DMS 273 (cell line): ENCODE data around the gene RAN.
"Not testable (repeated sequence)": the region's sequence is repeated elsewhere in the genome, so short reads cannot be mapped to it uniquely, and the experiment has no call there.

Experiments
- DNase-seq: peaks from one replicate; lab custom pipeline; 2025; ENCODE audit not compliant: unreplicated experiment; lab: John Stamatoyannopoulos, UW

The RAN gene

DNA sequence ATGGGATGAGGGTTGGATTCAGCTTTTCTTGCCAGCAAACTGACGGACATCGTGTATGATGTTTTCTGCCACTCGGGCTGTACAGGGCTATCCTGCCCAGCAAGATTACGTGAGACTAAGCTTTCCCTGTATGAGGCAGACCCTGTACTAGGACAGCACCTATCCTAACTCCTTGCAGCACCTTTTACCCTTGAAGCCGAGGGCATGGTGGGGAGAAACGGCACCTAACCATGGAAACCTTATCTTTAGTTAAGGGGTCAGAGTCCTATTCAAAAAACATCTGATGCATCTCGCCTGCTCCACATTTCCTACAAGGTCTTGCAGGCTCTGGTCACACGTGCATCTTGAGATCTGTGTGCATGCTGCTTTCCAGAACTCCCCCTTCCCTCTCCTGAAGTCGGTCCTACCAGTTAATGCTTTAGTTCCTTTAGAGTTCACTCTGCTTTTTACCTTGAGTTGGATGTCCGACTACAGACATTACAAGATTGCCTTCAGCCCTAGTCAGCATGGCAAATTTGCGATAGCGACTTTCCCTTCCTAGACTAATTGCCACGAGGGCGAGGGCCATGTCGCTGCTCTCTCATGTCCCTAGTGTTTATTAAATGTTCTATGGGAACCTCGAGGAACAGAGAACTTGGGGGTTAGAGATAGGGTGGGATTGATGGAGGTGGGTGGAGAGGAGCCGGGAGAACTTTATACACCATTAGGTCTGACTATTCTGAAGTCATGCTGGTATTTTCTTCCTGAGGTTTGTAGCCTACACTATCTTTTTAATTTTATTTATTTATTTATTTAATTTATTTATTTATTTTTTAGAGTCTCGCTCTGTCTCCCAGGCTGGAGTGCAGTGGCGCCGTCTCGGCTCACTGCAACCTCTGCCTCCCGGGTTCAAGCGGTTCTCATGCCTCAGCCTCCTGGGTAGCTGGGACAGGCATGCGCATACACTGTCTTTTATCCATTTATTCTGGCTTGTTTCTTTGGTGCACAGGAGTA, 6.6 kb downstream of the RAN start:
- DNase-seq, result peak; percentile 56

DNA sequence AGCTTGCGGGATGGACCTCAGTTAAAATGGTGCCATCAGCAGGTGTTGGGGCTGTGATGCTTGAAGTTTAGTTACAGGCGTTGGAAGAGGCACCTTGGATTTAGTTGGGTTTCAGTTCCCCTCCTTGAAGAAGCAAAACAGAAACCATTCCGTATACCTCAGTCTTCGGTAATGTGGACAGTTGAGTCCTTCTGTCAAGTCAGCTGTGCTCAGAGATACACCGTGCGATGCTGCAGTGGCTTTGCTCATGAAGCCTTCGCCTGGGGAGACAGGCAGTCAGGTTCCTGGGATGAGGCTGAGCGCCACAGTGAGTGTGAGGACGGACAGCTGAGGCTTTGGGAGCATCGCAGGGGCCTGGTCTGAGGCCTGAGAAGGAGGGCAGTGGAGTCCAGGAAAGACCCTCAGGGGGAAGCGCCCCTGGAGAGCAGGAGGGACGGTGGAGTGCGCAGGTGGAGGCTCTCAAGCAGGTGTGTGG, 7.4 kb downstream of the RAN start:
- DNase-seq, result peak; percentile 34

DNA sequence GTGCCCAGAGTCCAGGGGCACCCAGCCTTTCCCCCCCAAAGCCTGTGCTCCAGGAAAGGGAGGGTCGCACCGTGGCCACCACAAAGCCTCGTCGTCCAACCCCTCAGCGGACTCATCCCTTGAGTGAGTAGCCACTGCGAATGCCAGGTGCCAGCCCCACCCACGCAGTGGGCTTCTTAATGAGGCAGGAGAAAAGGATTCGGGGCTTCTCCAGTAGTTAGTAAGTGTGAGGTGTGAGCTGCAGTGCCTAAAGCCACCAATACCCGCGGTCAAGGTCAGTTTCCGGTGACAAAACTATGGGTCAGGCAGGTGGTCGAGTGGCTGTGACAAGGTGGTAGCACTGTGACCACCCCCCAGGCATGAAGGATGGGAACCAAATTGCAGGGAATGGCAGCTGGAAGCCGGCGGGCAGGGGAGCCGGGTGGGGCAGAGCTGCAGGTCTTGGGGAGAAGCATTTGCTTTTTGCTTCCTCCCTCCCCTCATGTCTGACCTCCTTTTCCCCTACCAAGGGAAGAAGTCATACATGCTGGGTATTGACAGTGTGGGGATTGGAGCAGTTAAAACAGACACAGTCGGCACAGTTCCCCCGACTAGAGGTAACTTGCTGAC, 8.0 kb downstream of the RAN start:
- peak; percentile 27 for DNase-seq

DNA sequence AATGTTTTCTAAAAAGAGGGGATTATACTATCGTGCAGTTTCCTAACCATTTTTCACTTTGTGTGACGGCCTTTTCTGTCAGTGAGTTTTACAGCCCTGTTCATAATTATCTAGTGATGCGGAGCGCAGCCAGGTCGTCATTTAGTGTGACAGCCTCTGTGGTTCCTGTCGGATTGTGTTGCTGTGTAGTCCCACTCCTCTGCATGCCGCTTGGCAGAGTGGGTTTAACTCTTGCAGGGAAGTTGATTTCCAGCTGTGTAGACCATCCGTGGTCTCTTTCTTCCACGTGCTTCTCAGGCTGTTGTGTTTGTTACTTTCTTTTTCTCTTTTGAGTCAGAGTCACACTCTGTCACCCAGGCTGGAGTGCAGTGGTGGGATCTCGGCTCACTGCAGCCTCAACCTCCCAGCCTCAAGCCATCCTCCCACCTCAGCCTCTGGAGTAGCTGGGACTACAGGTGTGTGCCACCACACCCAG, 8.6 kb downstream of the RAN start:
- no peak for DNase-seq

DNA sequence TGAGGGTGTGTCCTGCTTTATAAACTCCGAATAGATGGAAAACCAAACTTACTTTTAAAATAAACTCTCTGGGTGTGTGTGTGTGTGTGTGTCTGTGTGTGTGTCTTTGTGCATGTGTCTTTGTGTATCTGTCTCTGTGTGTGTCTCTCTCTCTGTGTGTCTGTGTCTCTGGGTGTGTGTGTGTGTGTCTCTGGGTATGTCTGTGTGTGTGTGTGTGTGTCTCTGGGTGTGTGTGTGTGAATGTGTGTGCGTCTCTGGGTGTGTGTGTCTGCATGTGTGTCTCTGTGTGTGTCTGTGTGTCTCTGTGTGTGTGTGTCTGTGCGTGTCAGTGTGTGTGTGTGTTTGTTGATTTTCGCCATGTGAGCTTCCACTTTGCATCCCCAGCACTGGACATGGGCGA, 9.2 kb downstream of the RAN start:
- DNase-seq, result no peak

- DNase-seq, result no peak
Measured at GRCh38 chr12:130881548-130881947, 9.7 kb downstream of the RAN start.

- not testable (repeated sequence) for DNase-seq
Measured at GRCh38 chr12:130887190-130887589, 15.3 kb downstream of the RAN start.

DNA sequence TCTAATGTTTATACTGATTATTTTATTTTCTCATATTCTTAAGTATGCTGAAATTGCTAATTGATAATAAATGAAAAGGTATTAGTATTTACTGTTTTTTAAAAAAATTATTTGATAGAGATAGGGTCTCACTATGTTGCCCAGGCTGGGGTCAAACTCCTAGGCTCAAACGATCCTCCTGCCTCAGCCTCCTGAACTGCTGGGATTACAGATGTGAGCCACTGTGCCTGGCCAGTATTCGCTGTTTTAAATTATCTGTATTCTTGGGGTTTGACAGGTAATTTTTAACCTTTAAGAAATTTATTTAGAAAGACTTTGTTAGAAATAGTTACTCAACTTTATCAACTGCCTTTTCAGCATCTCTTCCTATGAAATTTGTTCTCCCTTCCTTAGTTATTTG, 32.2 kb downstream of the RAN start:
- no peak for DNase-seq

- DNase-seq, result not testable (repeated sequence)
Measured at GRCh38 chr12:130904936-130905455, 33.1 kb downstream of the RAN start.

DNA sequence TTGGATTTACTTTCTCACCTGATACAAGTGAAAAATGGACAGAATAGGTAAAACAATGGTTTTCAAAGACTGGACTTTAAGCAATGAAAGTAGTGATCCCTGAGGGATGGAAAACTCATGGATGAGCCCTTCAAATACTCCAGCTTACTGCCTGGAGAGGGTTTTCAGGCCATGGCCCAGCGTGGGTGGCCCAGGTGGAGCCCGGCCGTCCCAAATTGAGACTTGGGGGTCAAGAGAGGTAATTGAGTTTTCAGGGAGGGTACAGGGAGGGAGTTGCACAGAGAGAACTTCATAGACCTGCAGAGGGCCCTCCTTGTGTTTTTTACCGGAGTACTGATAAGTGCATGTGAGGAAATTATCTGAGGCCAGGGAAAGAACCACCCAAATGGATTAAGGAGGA, 37.2 kb downstream of the RAN start:
- no peak for DNase-seq

DNA sequence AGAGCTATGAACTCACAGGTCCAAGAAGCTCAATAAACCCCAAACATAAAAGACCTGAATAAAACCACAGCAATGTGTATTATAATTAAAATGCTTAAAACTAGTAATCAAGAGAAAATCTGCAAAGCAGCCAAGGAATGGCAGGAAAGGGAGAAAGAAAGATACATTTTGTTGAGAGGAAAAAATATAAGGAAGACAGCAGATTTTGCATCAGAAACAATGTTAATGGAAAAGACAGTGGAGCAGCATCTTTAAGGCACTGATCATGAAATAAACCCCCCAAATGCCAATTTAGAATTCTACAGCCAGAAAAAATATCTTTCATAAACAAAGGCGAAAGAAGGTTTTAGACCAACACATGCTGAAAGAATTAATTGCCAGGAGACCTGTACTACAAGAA, 39.3 kb downstream of the RAN start:
- no peak for DNase-seq

DNA sequence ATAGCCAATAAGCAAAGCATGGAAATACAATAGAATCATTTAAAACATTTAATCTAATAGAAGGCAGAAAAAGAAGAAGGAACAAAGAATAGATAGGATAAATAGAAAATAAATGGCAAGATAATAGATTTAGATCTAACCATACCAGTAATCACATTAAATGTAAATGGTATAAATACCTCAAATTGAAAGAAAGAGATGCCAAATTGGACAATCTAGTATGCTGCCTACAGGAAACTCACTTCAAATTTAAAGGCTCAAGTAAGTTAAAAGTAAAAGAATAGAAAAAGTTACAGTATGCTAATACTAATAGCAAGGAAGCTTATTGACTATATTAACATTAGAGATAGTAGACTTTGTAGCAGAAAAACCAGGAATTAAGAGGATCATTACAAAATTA, 40.1 kb downstream of the RAN start:
- no peak for DNase-seq

GRCh38 chr12:130916241-130916911, 44.5 kb downstream of the RAN start:
- DNase-seq, result peak; percentile 75

DNA sequence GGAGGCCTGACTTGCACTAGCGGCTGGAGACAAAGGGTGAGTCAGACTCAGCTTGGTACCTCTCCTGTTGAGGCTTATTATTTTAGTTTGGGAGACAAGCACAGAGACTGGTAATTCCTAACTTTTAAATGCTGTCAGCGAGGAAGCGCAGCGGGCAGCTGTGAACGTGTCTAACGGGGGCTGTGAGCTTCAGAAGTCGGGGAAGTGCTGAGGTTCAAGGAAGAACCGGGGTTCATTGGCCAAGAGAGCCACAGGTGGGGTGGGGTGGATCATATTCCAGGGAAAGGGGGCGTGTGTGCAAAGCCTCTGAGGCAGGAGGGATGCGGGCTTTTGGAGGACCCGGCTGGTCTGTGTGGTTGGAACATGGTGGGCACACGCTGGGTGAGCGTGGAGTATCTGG, 45.7 kb downstream of the RAN start:
- no peak for DNase-seq

GRCh38 chr12:130919086-130919485, 47.2 kb downstream of the RAN start:
- no peak for DNase-seq

DNA sequence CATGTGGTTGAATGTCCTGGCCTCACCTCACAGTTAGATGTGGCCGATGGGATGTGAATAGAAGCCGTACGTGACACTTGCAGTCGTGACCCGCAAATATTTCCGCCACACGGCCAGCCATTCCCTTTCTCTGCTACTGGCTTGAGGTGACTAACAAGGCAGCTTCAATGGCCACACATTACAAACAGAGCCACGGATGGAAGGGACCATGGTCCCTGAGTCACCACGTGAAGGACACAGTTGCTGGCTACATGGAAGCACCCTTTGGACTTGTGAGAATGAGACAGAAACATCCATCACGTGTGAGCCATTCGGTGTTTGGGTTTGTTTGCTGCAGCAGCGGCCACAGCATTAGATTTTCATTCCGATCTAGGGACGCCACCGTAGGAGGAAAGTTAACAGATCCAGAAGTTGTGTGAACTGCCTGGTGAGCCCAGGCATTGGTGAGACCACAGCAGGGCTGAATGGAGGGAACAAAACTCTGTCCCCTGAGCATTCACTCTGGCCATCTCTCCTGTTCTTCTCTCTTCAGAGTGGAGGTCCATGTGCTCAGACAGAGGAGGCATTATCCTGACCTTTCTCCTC, 48.3 kb downstream of the RAN start:
- DNase-seq, result no peak

GRCh38 chr12:130920723-130921381, 49.0 kb downstream of the RAN start:
- DNase-seq, result no peak

DNA sequence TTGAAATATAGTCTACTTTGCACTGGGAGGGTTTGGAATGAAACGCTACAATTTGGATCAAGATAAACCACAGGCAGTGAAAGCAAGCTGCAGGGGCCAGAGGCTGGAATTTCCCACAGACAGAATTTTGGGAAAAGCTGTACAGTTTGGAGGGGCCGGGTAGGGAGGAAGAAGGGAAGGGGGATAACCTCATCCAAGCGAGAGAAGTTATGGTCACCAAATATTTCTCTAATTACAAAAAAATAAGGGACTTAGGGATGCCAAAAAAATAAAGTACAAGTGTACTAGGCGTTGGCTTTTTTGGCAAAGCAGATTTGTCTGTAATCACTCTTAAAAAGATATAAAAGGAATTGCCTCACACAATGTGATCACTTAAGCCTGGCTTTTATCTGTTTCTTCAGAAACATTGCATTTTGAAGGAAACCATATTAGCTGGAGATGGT, 50.7 kb downstream of the RAN start:
- no peak for DNase-seq

DNA sequence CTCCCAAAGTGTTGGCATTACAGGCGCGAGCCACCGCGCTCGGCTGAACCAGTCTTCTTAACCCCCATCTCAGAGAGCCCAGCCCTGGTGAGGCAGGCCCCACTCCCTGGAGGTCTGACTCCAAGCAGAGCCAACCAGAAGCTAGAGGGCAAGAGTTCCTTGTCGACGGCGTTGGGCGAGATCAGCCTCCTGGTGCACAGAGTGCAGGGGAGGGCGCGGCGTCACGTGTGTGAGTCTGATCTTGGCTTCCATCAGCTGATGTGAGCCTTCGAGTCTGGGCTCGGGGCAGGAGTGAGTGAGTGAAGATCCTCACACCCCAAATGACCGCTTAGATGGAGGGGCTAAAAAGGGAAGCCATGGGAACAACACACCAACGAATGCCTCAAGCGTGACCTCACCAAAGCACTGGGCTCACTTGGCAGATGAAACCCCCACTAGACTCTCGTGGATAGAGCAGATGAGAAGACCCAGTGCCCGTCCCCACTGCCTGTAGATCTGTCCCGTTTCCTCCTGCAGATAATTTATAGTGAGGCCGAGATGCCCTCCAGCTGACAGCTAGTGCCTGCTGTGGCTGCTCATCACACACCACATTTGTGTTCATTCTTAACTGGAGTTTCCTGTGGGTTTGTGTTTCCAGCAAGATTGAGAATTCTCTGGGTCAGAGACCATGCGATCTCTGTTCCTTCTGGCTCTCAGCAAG, 53.2 kb downstream of the RAN start:
- no peak for DNase-seq

DNA sequence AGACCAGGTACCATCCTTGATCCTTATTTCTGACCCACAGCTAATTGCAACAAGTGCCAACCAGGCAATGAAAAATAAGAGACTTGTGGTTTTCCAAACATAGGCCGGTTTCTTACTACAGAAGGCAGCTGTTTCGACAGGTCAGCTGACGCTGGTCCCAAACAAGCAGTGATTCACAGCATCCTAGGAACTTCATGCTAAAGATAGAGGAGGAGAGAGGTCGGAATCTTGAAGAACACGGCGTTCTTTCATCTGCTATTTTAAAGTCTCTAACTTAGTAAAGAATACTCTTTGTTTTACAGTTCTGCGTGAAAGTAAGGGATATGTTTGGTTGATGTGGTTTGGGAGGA, 53.8 kb downstream of the RAN start:
- DNase-seq, result no peak
